H9 (cell line): Measurements from ENCODE around the gene ATF6. TPM values are rescaled to one million over a fixed set of nuclear protein-coding genes. Genes with fewer than 3 reads are reported as not detected.

Experiments used
- DNase-seq: peaks from one replicate; pipeline ENCODE4 v3.0.0-alpha.2; 2017
- H2AFZ ChIP-seq: one replicate; pipeline ENCODE4 v1.6.1; 2013; ENCODE audit warnings: mild to moderate bottlenecking, low read length, control low read depth, moderate library complexity
- H2AK5ac ChIP-seq: 2 replicates; pipeline ENCODE4 v1.6.1; 2013; ENCODE audit warnings: low read length, control low read depth, mixed read lengths; ENCODE audit not compliant: insufficient read length
- H2BK120ac ChIP-seq: one replicate; pipeline ENCODE4 v1.6.1; 2013; ENCODE audit warnings: low read depth, mild to moderate bottlenecking, low read length, control low read depth, inconsistent platforms; ENCODE audit not compliant: poor library complexity, severe bottlenecking
- H2BK12ac ChIP-seq: 2 replicates; pipeline ENCODE4 v1.6.1; 2013; ENCODE audit warnings: low read length, control low read depth, mixed read lengths, low read depth; ENCODE audit not compliant: insufficient read length
- H2BK15ac ChIP-seq: 2 replicates; pipeline ENCODE4 v1.6.1; 2013; ENCODE audit warnings: low read depth, low read length, control low read depth
- H2BK20ac ChIP-seq: one replicate; pipeline ENCODE4 v1.6.1; 2013; ENCODE audit warnings: low read depth, mild to moderate bottlenecking, low read length, control low read depth, inconsistent platforms; ENCODE audit not compliant: poor library complexity, severe bottlenecking
- H2BK5ac ChIP-seq: 2 replicates; pipeline ENCODE4 v1.6.1; 2013; ENCODE audit warnings: low read length, control low read depth, mixed read lengths; ENCODE audit not compliant: insufficient read length
- H3K14ac ChIP-seq: 2 replicates; pipeline ENCODE4 v1.6.1; 2013; ENCODE audit warnings: low read length, control low read depth; ENCODE audit not compliant: insufficient read depth
- H3K18ac ChIP-seq: 2 replicates; pipeline ENCODE4 v1.6.1; 2013; ENCODE audit warnings: low read depth, mild to moderate bottlenecking, mixed read lengths, low read length, control low read depth; ENCODE audit not compliant: insufficient read length
- H3K23ac ChIP-seq: 2 replicates; pipeline ENCODE4 v1.6.1; 2013; ENCODE audit warnings: low read length, control low read depth, mixed read lengths, low read depth; ENCODE audit not compliant: insufficient read length
- H3K23me2 ChIP-seq: 2 replicates; pipeline ENCODE4 v1.6.1; 2013; ENCODE audit warnings: low read depth, mild to moderate bottlenecking, mixed read lengths, low read length, control low read depth; ENCODE audit not compliant: insufficient read length, poor library complexity, severe bottlenecking
- H3K27ac ChIP-seq: 2 replicates; pipeline ENCODE4 v1.5.1; 2013; ENCODE audit warnings: low read length, control low read depth, mixed read lengths, low read depth; ENCODE audit not compliant: insufficient read length
- H3K27me3 ChIP-seq: 2 replicates; pipeline ENCODE4 v1.6.1; 2013; ENCODE audit warnings: low read length, control low read depth, inconsistent platforms; ENCODE audit not compliant: insufficient read depth
- H3K4ac ChIP-seq: 2 replicates; pipeline ENCODE4 v1.6.1; 2013; ENCODE audit warnings: low read depth, mild to moderate bottlenecking, control low read depth, inconsistent platforms, low read length, moderate library complexity
- H3K4me1 ChIP-seq: 2 replicates; pipeline ENCODE4 v1.6.1; 2013; ENCODE audit warnings: low read length, control low read depth, inconsistent platforms; ENCODE audit not compliant: insufficient read depth
- H3K4me2 ChIP-seq: 2 replicates; pipeline ENCODE4 v1.6.1; 2013; ENCODE audit warnings: low read length, control low read depth, mixed read lengths; ENCODE audit not compliant: insufficient read length, insufficient read depth
- H3K56ac ChIP-seq: 2 replicates; pipeline ENCODE4 v1.6.1; 2013; ENCODE audit warnings: low read depth, mild to moderate bottlenecking, mixed read lengths, low read length, control low read depth; ENCODE audit not compliant: insufficient read length
- H3K79me1 ChIP-seq: 2 replicates; pipeline ENCODE4 v1.6.1; 2013; ENCODE audit warnings: low read depth, mild to moderate bottlenecking, moderate library complexity, low read length, control low read depth, inconsistent platforms; ENCODE audit not compliant: insufficient read depth, poor library complexity, severe bottlenecking
- H3K79me2 ChIP-seq: 2 replicates; pipeline ENCODE4 v1.6.1; 2013; ENCODE audit warnings: low read length, control low read depth, inconsistent platforms; ENCODE audit not compliant: insufficient read depth
- H3K9ac ChIP-seq: 2 replicates; pipeline ENCODE4 v1.6.1; 2013; ENCODE audit warnings: low read length, control low read depth, mixed read lengths; ENCODE audit not compliant: insufficient read length; ENCODE audit errors: extremely low read depth
- H3K9me3 ChIP-seq: one replicate; pipeline ENCODE4 v1.6.1; 2013; ENCODE audit warnings: low read depth, low read length, inconsistent platforms; ENCODE audit not compliant: control insufficient read depth
- H3T11ph ChIP-seq: one replicate; pipeline ENCODE4 v1.6.1; 2013; ENCODE audit warnings: mild to moderate bottlenecking, low read length, control low read depth, inconsistent platforms
- H4K20me1 ChIP-seq: one replicate; pipeline ENCODE4 v1.6.1; 2013; ENCODE audit not compliant: control insufficient read depth, insufficient read length, insufficient read depth
- H4K5ac ChIP-seq: 2 replicates; pipeline ENCODE4 v1.6.1; 2013; ENCODE audit warnings: low read depth, mild to moderate bottlenecking, mixed read lengths, low read length, control low read depth; ENCODE audit not compliant: insufficient read length
- H4K8ac ChIP-seq: replicated peaks from 2 replicates; pipeline ENCODE4 v1.6.1; 2013; ENCODE audit warnings: low read length, control low read depth, mixed read lengths, low read depth; ENCODE audit not compliant: insufficient read length
- H4K91ac ChIP-seq: 2 replicates; pipeline ENCODE4 v1.6.1; 2013; ENCODE audit warnings: low read depth, mild to moderate bottlenecking, moderate library complexity, mixed read lengths, low read length, control low read depth; ENCODE audit not compliant: insufficient read length
- H3K27ac Mint-ChIP-seq, 3 experiments: 2 replicates in 2 of 3; 3 replicates in 1 of 3; pipeline ENCODE4 v1.8.0; 2020 to 2021; ENCODE audit warnings: mixed read lengths in 3 of 3, mild to moderate bottlenecking in 1 of 3, moderate library complexity in 1 of 3
- H3K27me3 Mint-ChIP-seq: 2 replicates; pipeline ENCODE4 v1.8.0; 2021; ENCODE audit warnings: low read depth, mild to moderate bottlenecking, moderate library complexity, mixed read lengths
- H3K36me3 Mint-ChIP-seq, 3 experiments: 2 replicates in 2 of 3; 3 replicates in 1 of 3; pipeline ENCODE4 v1.8.0; 2020 to 2021; ENCODE audit warnings: low read depth in 3 of 3, mixed read lengths in 3 of 3; ENCODE audit not compliant: insufficient read depth in 1 of 3
- H3K4me1 Mint-ChIP-seq, 2 experiments: 2 replicates each; pipeline ENCODE4 v1.8.0; 2020; ENCODE audit warnings: mixed read lengths in 2 of 2
- H3K4me3 Mint-ChIP-seq, 2 experiments: 2 replicates in 1 of 2; 3 replicates in 1 of 2; pipeline ENCODE4 v1.8.0; 2020 to 2021; ENCODE audit warnings: mild to moderate bottlenecking in 2 of 2, mixed read lengths in 2 of 2, moderate library complexity in 1 of 2
- H3K9me3 Mint-ChIP-seq, 2 experiments: 2 replicates in 1 of 2; 3 replicates in 1 of 2; pipeline ENCODE4 v1.8.0; 2020; ENCODE audit warnings: mild to moderate bottlenecking in 2 of 2, mixed read lengths in 2 of 2, moderate library complexity in 1 of 2
- CTCF ChIP-seq: fragments of 200-600 bp; sonication (generic); conservative IDR thresholded peaks from 3 replicates; pipeline ENCODE4 v1.8.0; 2021; ENCODE audit warnings: antibody characterized with exemption, mild to moderate bottlenecking
- WGBS: extraction: QIAGEN DNeasy Blood & Tissue Kit; methylation state at CpG from one replicate; pipeline ENCODE4 v1.1.7; 2013; ENCODE audit warnings: missing lambda C conversion rate, low lambda C conversion rate, mixed read lengths; ENCODE audit not compliant: insufficient read length; ENCODE audit errors: extremely low coverage; 5-methylcytosine and 5-hydroxymethylcytosine counted together
- total RNA-seq: library from RNA; stranded (reverse); gene quantifications from 2 replicates; pipeline ENCODE4 v1.2.1, GENCODE V29; 2021

ATF6 gene
- total RNA-seq, 1 experiment from 2014 or later, result 11.2 TPM

DNA sequence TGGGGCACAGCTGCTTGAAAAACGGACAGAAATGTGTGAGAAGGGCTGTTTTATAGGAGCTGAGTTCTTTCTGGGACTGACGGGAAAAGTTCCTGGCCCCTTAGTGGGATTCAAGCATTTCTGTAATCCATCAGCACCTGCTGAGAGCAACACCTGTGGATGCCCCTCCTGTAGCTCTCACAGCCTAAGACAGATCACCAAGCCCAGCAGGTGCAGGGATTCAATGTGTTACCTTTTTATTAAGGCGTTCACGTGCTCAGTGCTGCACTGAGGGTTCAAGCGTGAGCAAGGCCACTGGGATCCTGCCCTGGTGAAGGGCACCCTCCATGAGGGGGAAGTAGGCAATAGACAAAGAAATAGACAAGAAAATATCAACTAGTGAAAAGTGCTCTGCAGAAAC, 242.7 kb downstream of the ATF6 start:
- Histone ChIP-seq H2BK20ac (no peak overlapping the region), H3K14ac (no peak overlapping the region), H2AFZ (no peak overlapping the region), H4K91ac (no peak overlapping the region), H2BK15ac (no peak overlapping the region), H4K8ac (no peak overlapping the region), H4K5ac (no peak overlapping the region), H3K27me3 (no peaks in the 10 kb centered on the region), H3K4me2 (no peak overlapping the region), H3K27ac (no peak overlapping the region), H3K56ac (no peak overlapping the region), H3K9me3 (no peaks in the 10 kb centered on the region), H3T11ph (no peak overlapping the region), H2BK5ac (no peak overlapping the region), H3K18ac (no peak overlapping the region), H3K4ac (no peak overlapping the region), H3K79me1 (no peaks in the 10 kb centered on the region), H3K79me2 (no peaks in the 10 kb centered on the region), H2BK120ac (no peak overlapping the region), H3K9ac (no peak overlapping the region), H3K4me1 (no peaks in the 10 kb centered on the region; the same call in 1 of the 2 replicates), H2AK5ac (no peak overlapping the region), H3K23ac (no peak overlapping the region), H3K23me2 (no peaks in the 10 kb centered on the region), H2BK12ac (no peak overlapping the region), H4K20me1 (no peaks in the 10 kb centered on the region)
- TF ChIP-seq CTCF, result no peak
- Mint-ChIP-seq H3K36me3 (peaks cover 0 to 5% (median under 1%) of the 10 kb centered on the region in 3 experiments; a peak in 4 of 7 replicates), H3K4me3 (no peak overlapping the region), H3K9me3 (peaks cover under 1 to 7% of the 10 kb centered on the region in 2 experiments; a peak in 1 of 5 replicates), H3K27me3 (no peaks in the 10 kb centered on the region), H3K4me1 (peaks cover 7 to 12% of the 10 kb centered on the region in 2 experiments), H3K27ac (no peak overlapping the region)
- no peak for DNase-seq
- no CpG with 5 or more reads among the region's 5 CpGs for WGBS
